Stimulated activated CD8-positive, alpha-beta memory T cell treated with anti-CD3 and anti-CD28 coated beads, Interleukin-7, amount 100 ng/mL, for 48 hours (primary cell): Measurements from ENCODE around the gene SIM2.

ENCODE experiments used
- DNase-seq, 2 donors: peaks; one replicate each; pipeline ENCODE4 v3.0.0-alpha.2; 2020; ENCODE audit warnings: low read depth in 1 of 2; ENCODE audit errors: extremely low read depth in 1 of 2

SIM2 gene

GRCh38 chr21:36684957-36685714, 13.8 kb upstream of the SIM2 start:
- DNase-seq: no peak

GRCh38 chr21:36686955-36687354, 12.0 kb upstream of the SIM2 start:
- no peak for DNase-seq

- DNase-seq: no peak
These were observed 10.6 kb upstream of the SIM2 start for GRCh38 chr21:36688324-36688723.

- DNase-seq: no peak
These were observed 9.6 kb upstream of the SIM2 start for GRCh38 chr21:36689324-36689723.

- no peak for DNase-seq
These were observed 8.0 kb upstream of the SIM2 start for GRCh38 chr21:36690628-36691554.

GRCh38 chr21:36691555-36692041, 7.3 kb upstream of the SIM2 start:
- no peak for DNase-seq

GRCh38 chr21:36692114-36692834, 6.6 kb upstream of the SIM2 start:
- no peak for DNase-seq

GRCh38 chr21:36692835-36693488, 6.0 kb upstream of the SIM2 start:
- DNase-seq: no peak

- DNase-seq: no peak
These were observed 5.4 kb upstream of the SIM2 start for GRCh38 chr21:36693489-36694030.

GRCh38 chr21:36694031-36694515, 4.8 kb upstream of the SIM2 start:
- no peak for DNase-seq

- DNase-seq: no peak
These were observed 4.2 kb upstream of the SIM2 start for GRCh38 chr21:36694593-36695282.

- DNase-seq: no peak
These were observed 3.7 kb upstream of the SIM2 start for GRCh38 chr21:36695283-36695634.

- DNase-seq: no peak
These were observed 3.1 kb upstream of the SIM2 start for GRCh38 chr21:36695671-36696389.

- DNase-seq: no peak
These were observed 2.4 kb upstream of the SIM2 start for GRCh38 chr21:36696390-36697059.

GRCh38 chr21:36697060-36697850, 1.7 kb upstream of the SIM2 start:
- DNase-seq: no peak

GRCh38 chr21:36697851-36698384, 997 bp upstream of the SIM2 start:
- DNase-seq: no peak

- no peak for DNase-seq
These were observed 432 bp upstream of the SIM2 start for GRCh38 chr21:36698385-36698980.
